Adrenal gland (tissue), 12 donors: ENCODE data around the gene ISCA2. TPM values are rescaled to one million over a fixed set of nuclear protein-coding genes. Genes with fewer than 3 reads are reported as not detected.
"Not testable (repeated sequence)": the region's sequence is repeated elsewhere in the genome, so short reads cannot be mapped to it uniquely, and the experiment has no call there.

Source experiments
- DNase-seq, 7 donors: peaks; one replicate each; pipeline ENCODE4 v3.0.0-alpha.2; 2019 to 2020
- H3K27ac ChIP-seq, 5 donors: fragments of 200-600 bp; sonication (generic) in 4 of 5; 1 replicate in 3 of 5; 2 replicates in 2 of 5; pipeline versions ENCODE4 v1.5.1 to v1.8.0; 2016 to 2020; ENCODE audit warnings: mild to moderate bottlenecking in 1 of 5
- H3K27me3 ChIP-seq: fragments of 200-600 bp; 2 replicates; pipeline ENCODE4 v1.8.0; 2021
- H3K36me3 ChIP-seq, 2 donors: fragments of 200-600 bp; replicated peaks in 1 of 2; 1 replicate in 1 of 2; 2 replicates in 1 of 2; pipeline versions ENCODE4 v1.5.1 to v1.8.0; 2018 to 2022
- H3K4me1 ChIP-seq, 2 donors: fragments of 200-600 bp; replicated peaks in 1 of 2; 1 replicate in 1 of 2; 2 replicates in 1 of 2; pipeline versions ENCODE4 v1.5.1 to v1.8.0; 2018 to 2021
- H3K4me3 ChIP-seq, 4 donors: fragments of 200-600 bp; sonication (generic) in 3 of 4; one replicate each; pipeline ENCODE4 v1.5.1; 2016 to 2018
- H3K9me3 ChIP-seq, 3 donors: fragments of 200-600 bp; sonication (generic) in 1 of 3; replicated peaks in 1 of 3; 1 replicate in 2 of 3; 2 replicates in 1 of 3; pipeline versions ENCODE4 v1.5.1 to v1.8.0; 2016 to 2021
- CTCF ChIP-seq, 6 experiments: fragments of 450-650 bp in 4 of 6; fragments of 200-600 bp in 2 of 6; sonication (generic) in 1 of 6; IDR thresholded peaks; 1 replicate in 5 of 6; 2 replicates in 1 of 6; pipeline versions ENCODE4 v1.5.1 to v1.8.0; 2016 to 2021; ENCODE audit warnings: antibody characterized with exemption in 6 of 6, mild to moderate bottlenecking in 2 of 6, moderate library complexity in 1 of 6
- POLR2A ChIP-seq, 2 donors: fragments of 450-650 bp; IDR thresholded peaks; one replicate each; pipeline ENCODE4 v1.6.1; 2017; ENCODE audit warnings: antibody characterized with exemption in 2 of 2, mild to moderate bottlenecking in 2 of 2, moderate library complexity in 1 of 2
- WGBS, 4 donors: extraction: QIAGEN DNeasy Blood & Tissue Kit in 2 of 4; methylation state at CpG; one replicate each; pipeline versions ENCODE4 v1.1.5 to v1.1.7; 2013 to 2017; 5-methylcytosine and 5-hydroxymethylcytosine counted together
- intact Hi-C, 2 donors: fragments of 100-400 bp; cut with DNase I; formaldehyde crosslinking; loops; one replicate each; pipeline versions ENCODE4 v1.14.1 to v1.15.0; 2022 to 2023
- polyA plus RNA-seq, 3 donors: library from polyadenylated mRNA; stranded (reverse); fragments of 200-250 nt in 2 of 3; fragments of 350-450 nt in 1 of 3; fragmentation: Illumina TruSeq in 1 of 3; extraction: RNeasy Lipid Tissue Mini Kit (QIAGEN cat#74804) in 1 of 3; gene quantifications; one replicate each; pipeline ENCODE4 v1.2.3, GENCODE V29; 2013 to 2014
- total RNA-seq, 9 donors: library from RNA; depleted of rRNA in 4 of 9; stranded (reverse); fragments of >200 nt in 4 of 9; fragments of 120-200 nt in 1 of 9; fragmentation: NEBNext Ultra II Directional in 1 of 9; extraction: Animal tissue kit (Norgen Biotek cat#: 25700) in 1 of 9; gene quantifications; one replicate each; pipeline versions ENCODE4 v1.1.0 to v1.2.4, GENCODE V29; 2013 to 2023
- donor health status: healthy with polysubstance abuse.
- donor health status: Bipolar disorder and iron deficiency.
- donor health status: DM: yes; HTN: yes; CAD: no.
- donor health status: DM: no; HTN: no; CAD: no.
- donor health status: DM: no; HTN: no; CAD: no.
- donor health status: DM: yes; HTN: yes; CAD: no.

Gene ISCA2
- total and polyA plus RNA-seq, 12 donors, result 13.2 to 63.6 (median 47.4) TPM

GRCh38 chr14:74533576-74533975, 40.0 kb downstream of the ISCA2 start:
- intact Hi-C loops, result no loop called here
- 73 to 82% (median 80%) methylated on average over 7 of the region's 7 CpGs for WGBS, 4 donors
- TF ChIP-seq CTCF (IDR thresholded peaks at IDR 0.05) (no peak), POLR2A (IDR thresholded peaks at IDR 0.05) (no peak)

GRCh38 chr14:74535756-74536325, 42.3 kb downstream of the ISCA2 start:
- intact Hi-C loops, result no loop called here
- no peaks in the 10 kb centered on the region for H3K27me3 ChIP-seq
- 62 to 76% (median 72%) methylated on average over 6 to 10 of the region's 10 CpGs for WGBS, 4 donors
- TF ChIP-seq POLR2A (IDR thresholded peaks at IDR 0.05), result no peak
- no peak for TF ChIP-seq CTCF (IDR thresholded peaks at IDR 0.05)
- no peak overlapping the region for H3K27ac ChIP-seq
- H3K36me3 ChIP-seq, result no peaks in the 10 kb centered on the region
- DNase-seq, result no peak
- no peaks in the 10 kb centered on the region for H3K9me3 ChIP-seq
- H3K4me1 ChIP-seq, result no peaks in the 10 kb centered on the region
- no peak overlapping the region for H3K4me3 ChIP-seq

More at GRCh38 chr14:74533576-74533975, 40.0 kb downstream of the ISCA2 start:
- no peak overlapping the region for H3K27ac ChIP-seq
- H3K36me3 ChIP-seq, result no peaks in the 10 kb centered on the region
- no peak overlapping the region for H3K4me3 ChIP-seq
- H3K9me3 ChIP-seq, result no peaks in the 10 kb centered on the region
- no peaks in the 10 kb centered on the region for H3K27me3 ChIP-seq
- no peak for DNase-seq
- no peaks in the 10 kb centered on the region for H3K4me1 ChIP-seq

DNA sequence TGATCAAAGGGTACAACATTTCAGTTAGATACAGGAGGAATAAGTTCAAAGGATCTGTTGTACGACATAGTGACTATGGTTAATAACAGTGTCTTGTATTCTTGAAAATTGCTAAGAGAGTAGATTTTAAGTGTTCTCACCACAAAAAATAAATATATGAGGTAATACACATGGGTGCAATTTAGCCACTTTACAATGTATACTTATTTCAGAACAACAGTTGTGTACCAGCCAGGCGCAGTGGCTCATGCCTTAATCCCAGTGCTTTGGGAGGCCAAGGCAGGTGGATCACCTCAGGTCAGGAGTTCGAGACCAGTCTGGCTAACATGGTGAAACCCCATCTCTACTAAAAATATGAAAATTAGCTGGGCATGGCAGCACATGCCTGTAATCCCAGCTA, 42.8 kb downstream of the ISCA2 start:
- WGBS, 4 donors, result 87 to 94% (median 92%) methylated on average over 3 of the region's 3 CpGs
- H3K36me3 ChIP-seq, DNase-seq: not testable (repeated sequence)

GRCh38 chr14:74538411-74539391, 45.1 kb downstream of the ISCA2 start:
- H3K27ac ChIP-seq, result no peak overlapping the region
- H3K9me3 ChIP-seq, result no peaks in the 10 kb centered on the region
- no peaks in the 10 kb centered on the region for H3K27me3 ChIP-seq
- no peak for TF ChIP-seq CTCF (IDR thresholded peaks at IDR 0.05)
- TF ChIP-seq POLR2A (IDR thresholded peaks at IDR 0.05), result no peak
- intact Hi-C loops, result no loop called here
- H3K4me3 ChIP-seq, result no peak overlapping the region
- 86 to 89% (median 88%) methylated on average over 11 of the region's 11 CpGs for WGBS, 4 donors
- no peaks in the 10 kb centered on the region for H3K36me3 ChIP-seq
- no peak for DNase-seq
- no peaks in the 10 kb centered on the region for H3K4me1 ChIP-seq

More for the DNA sequence above, 42.8 kb downstream of the ISCA2 start:
- H3K9me3 ChIP-seq, H3K27me3 ChIP-seq, intact Hi-C loops, H3K4me3 ChIP-seq, H3K4me1 ChIP-seq, H3K27ac ChIP-seq: not testable (repeated sequence)
